Dedifferentiated amniotic fluid mesenchymal stem cell (primary cell): ENCODE data around the gene ANTXR1.

Experiments used
- DNase-seq: peaks from one replicate; pipeline ENCODE4 v3.0.0-alpha.2; 2016; ENCODE audit errors: extremely low spot score

Gene ANTXR1

DNA sequence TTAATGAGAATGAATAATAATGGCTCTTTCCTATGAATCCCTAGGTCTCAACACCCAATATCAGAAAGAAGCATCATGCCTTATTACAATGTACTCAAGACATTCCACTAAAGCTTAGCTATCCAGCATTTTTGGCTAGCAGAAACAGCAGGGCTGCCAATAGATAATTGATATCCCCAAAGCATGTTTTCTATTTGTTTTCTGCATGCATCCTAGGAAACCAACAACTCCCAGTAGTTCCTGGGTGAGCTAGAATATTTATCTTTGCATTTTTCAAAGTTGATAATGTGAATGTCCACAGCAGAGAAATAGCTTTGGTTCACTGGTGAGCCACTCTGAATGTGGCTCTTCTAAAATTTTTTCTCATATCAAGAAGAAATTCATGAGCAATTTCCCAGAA lies 5.8 kb upstream of the ANTXR1 start:
- DNase-seq: peak; percentile 71

- no peak for DNase-seq
Measured at GRCh38 chr2:69007603-69008002, 5.4 kb upstream of the ANTXR1 start.

DNA sequence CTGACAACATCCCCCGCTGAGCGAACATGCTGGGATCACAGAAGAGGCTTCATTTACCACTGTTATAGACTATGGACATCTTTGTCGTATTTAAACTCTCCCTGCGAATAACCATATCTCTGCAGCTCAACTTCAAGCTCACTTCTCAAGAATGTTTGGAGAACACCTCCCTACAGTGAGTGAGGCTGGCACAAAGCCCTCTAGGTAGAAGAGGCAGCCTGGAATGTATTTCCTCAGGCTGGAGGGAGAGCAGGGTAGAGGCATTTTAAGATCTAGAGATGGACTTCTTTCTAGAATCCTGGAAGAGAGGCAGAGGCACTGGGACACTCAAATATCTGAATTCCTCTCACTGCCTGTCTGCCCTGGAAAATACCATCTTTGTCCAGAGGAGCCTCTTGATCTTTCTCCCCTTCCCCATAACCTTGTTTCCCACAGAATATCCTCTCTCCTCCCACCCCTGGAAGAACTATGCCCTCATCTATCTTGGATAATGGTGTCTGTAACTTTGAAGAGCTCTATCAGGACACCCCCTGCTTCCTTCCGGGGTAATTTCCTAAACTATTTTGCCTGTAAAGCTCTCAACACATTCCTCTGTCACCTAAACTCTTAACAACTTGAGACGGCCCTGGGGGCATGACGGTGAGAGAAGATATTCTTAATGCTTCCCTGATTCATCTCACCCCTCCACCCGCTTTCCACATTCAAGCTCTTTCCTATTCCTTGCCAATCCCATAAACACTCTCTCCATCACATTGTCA lies 2.4 kb upstream of the ANTXR1 start:
- no peak for DNase-seq

- DNase-seq: no peak
Measured at GRCh38 chr2:69011611-69012157, 1.3 kb upstream of the ANTXR1 start.

GRCh38 chr2:69012310-69013141 lies 453 bp upstream of the ANTXR1 start:
- DNase-seq: peak; percentile 78

DNA sequence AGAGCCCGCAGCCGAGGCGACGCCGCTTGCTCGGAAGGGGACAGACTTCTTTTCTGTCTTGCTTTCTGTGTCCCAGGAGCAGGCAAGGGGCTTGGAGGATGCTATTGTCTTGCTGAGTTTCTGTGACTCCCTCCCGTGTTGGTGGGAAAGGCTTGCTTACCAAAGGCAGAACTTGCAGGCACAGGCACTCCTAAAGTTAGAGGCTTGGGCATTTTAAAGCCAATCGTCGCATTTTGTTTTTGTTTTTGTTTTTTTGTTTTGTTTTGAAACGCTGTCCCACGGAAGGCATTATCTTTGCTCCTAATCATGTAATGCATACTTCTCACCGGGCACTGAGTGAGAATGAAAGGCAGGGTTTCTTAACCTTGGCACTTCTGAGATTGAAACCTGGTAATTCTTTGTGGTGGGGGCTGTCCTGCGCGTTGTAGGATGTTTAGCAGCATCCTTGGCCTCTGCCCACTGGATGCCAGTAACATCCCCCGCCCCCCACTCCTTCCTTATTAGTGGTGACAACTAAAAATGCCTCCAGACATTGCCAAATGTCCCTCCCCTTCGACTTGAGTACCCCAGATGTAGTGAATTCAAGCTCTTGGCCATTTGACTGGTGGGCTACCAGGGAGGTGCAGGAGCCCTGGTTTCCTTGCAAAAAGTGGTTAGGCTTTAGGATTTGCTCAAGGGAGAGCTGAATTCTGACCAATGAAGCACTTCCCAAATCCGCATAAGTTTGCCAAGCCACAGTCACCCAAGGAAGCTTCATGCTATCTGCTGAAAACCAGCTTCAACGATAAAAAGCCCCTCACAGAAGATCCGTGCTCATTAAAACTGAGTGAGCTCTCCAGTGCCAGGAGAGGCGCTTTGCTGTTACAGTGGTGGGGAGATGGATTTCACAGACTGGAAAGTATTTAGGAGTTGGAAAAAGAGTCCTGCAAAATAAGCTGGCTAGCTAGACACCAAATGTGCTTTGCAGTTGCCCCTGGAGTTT lies 1.2 kb downstream of the ANTXR1 start:
- peak; percentile 57 for DNase-seq

- peak; percentile 60 for DNase-seq
Measured at GRCh38 chr2:69017080-69017479, 4.1 kb downstream of the ANTXR1 start.

DNA sequence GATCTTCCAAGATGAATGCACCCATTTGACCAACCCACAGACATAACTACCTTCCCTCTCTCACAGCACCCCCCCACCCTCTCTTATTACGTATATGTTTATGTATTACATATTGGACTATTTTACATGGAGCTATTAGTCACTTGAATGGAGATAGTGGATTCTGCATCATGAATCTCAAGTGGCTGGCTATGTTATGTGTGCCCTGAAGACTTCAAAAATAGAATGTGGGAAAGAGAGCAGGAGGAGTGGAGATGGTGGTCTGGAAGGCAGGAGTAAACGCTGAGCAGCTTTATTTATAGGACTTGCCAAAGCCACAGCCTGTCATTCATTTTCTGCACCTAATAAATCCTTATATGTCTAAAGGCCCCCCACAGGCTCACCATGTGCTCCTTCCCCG lies 4.9 kb downstream of the ANTXR1 start:
- no peak for DNase-seq

GRCh38 chr2:69018678-69019095 lies 5.7 kb downstream of the ANTXR1 start:
- no peak for DNase-seq

DNA sequence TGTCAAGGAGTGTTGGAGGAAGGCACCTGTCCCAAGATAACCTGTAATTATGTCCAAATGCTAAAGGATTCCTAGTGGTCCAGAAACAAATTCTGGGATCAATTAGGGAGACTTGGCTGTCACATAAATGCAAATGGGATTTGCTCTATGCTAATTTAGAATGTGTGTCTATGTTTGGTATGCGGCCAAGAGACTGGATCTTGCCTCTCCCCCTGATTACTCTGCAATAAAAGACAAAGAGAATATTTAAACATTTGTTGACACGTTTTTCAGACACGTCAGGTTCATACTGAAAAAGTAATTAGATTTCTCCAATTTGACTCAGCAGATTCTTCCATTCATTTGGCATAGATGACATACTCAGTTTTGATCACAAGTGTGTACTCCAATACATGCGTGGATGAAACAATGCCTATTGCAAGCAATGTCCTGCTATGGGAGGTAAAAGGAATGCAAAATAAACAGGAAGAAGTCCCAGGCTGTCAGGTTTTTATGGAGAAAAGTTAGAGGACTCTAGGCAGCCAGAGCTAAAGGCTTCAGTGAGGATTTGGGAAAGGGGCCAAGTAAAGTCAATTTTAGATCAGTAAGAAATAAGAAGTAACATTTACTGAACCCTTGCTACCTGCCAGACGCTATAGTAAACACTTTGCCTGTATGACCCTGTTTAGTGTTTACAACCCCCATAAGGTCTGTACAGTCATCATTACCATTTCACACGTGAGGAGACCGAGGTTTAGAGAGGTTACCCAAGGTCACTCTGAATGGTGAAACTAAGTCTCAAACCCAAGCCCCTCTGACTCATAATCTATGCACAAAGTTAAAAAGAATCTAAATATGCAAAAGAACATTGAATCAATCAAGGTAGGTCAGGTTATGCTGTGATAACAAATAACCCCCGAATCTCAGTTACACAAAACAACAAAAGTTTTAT lies 7.8 kb downstream of the ANTXR1 start:
- DNase-seq: no peak

GRCh38 chr2:69021727-69022126 lies 8.7 kb downstream of the ANTXR1 start:
- DNase-seq: no peak

- no peak for DNase-seq
Measured at GRCh38 chr2:69022548-69022947, 9.6 kb downstream of the ANTXR1 start.

DNA sequence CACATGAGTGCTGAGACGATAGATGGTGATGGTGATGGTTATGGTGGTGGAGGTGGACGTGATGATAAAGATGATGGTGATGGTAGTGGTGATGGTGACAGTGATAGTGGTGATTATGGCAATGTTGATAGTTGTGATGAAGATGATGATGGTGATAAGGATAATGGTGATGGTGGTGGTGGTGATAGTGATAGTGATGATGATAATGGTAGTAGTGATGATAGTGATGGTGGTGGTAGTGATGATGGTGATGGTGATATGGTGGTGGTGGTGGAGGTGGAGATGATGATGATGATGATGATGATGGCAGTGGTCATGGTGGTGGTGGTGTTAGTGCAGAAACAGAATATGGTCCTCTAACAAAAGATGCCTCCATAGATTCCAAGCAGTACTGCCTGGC lies 10.3 kb downstream of the ANTXR1 start:
- no peak for DNase-seq

DNA sequence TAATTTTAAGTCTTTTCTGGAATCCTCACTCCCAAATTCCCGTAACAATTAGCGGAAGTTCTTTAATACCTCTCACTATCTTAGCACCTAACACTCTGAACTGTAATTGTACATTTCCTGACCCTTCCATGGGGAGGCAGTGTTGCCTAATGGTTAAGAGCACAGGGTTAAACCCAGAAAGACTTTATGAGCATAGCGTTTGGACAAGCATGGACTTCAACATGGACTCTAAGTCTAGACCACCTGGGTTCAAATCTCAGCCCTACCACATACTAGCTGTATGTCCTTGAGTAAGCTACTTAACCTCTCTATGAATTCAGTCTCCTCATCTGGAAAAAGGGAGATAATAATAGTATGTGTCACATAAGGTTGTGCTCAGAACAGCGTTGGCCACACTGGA lies 13.0 kb downstream of the ANTXR1 start:
- DNase-seq: no peak

- no peak for DNase-seq
Measured at GRCh38 chr2:69026691-69027459, 13.9 kb downstream of the ANTXR1 start.

- DNase-seq: no peak
Measured at GRCh38 chr2:69030800-69031428, 17.9 kb downstream of the ANTXR1 start.

- no peak for DNase-seq
Measured at GRCh38 chr2:69031466-69031865, 18.5 kb downstream of the ANTXR1 start.

DNA sequence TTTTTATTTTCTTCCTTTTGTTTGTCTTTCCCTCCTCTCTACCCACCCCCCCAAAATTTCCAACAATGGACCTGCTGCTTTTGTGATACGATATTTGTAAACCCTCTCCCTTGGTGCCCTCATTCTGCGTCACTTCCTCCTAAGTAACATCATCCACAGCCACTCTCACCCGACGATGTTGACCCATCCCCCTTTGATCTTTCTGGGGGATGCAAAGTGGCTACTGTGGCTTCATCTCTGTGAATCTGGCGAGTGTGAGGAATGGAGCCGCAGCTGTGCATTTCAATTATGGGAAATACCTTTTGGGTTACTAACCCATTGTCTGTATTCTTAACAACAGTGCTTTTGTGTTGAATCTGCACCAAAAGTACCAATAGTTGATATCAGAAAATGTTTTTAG lies 19.4 kb downstream of the ANTXR1 start:
- no peak for DNase-seq

DNA sequence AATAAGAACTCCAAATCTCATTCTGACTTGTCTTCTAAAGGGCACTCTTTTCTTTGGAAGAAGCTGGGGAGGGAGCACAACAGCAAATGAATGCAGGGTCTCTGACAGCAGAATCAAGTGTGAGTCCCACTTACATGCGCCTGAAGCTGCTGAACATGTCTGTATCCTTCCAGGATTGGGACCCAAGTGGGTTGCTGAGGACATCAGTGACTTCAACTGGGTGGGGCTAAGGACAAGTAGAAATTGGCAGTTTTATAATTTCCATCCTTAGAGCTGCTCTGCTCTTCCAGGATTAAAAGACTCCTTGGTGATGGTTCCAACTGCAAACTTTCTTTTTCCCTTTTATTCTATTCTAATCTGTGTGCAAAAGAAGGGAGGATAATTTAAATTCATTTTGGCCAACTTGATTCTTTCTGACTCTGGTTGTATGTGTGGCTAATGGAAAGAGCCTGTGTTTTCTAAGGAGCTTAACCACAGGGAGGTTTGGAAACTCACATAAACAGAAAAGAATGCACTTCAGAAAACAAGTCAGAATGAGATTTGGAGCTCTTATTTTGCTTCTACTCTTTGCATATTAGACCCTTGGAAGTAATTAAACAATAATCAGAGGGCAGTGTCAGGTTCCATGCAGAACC lies 20.6 kb downstream of the ANTXR1 start:
- DNase-seq: peak; percentile 64
